ENCODE data around the gene MEAK7. TPM values are rescaled to one million over a fixed set of nuclear protein-coding genes. Genes with fewer than 3 reads are reported as not detected.
"Not testable (repeated sequence)": the region's sequence is repeated elsewhere in the genome, so short reads cannot be mapped to it uniquely, and the experiment has no call there.

Gene MEAK7
- total and polyA plus RNA-seq, 3 donors from 2014 or later, result 11.2 to 20.0 (median 14.3) TPM

- no peak for DNase-seq
- Histone ChIP-seq H3K4me1 (peaks cover 34% of the 10 kb centered on the region), H3K4me3 (no peak overlapping the region), H3K27ac (no peak overlapping the region), H3K9me3 (no peaks in the 10 kb centered on the region), H3K27me3 (no peaks in the 10 kb centered on the region), H3K36me3 (ENCODE audit: low read depth, missing control alignments) (no peaks in the 10 kb centered on the region)
- TF ChIP-seq, protein P1, sequence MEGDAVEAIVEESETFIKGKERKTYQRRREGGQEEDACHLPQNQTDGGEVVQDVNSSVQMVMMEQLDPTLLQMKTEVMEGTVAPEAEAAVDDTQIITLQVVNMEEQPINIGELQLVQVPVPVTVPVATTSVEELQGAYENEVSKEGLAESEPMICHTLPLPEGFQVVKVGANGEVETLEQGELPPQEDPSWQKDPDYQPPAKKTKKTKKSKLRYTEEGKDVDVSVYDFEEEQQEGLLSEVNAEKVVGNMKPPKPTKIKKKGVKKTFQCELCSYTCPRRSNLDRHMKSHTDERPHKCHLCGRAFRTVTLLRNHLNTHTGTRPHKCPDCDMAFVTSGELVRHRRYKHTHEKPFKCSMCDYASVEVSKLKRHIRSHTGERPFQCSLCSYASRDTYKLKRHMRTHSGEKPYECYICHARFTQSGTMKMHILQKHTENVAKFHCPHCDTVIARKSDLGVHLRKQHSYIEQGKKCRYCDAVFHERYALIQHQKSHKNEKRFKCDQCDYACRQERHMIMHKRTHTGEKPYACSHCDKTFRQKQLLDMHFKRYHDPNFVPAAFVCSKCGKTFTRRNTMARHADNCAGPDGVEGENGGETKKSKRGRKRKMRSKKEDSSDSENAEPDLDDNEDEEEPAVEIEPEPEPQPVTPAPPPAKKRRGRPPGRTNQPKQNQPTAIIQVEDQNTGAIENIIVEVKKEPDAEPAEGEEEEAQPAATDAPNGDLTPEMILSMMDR (IDR thresholded peaks at IDR 0.05), result no peak
- TF ChIP-seq POLR2A (IDR thresholded peaks at IDR 0.05), result no peak
- intact Hi-C loops (cut with DNase I; ENCODE audit: low total_unique reads), result no loop called here
- 95 to 100% methylated on average over 3 of the region's 3 CpGs for WGBS, 2 donors
Measured at GRCh38 chr16:84529607-84530006, 25.1 kb upstream of the MEAK7 start.

DNA sequence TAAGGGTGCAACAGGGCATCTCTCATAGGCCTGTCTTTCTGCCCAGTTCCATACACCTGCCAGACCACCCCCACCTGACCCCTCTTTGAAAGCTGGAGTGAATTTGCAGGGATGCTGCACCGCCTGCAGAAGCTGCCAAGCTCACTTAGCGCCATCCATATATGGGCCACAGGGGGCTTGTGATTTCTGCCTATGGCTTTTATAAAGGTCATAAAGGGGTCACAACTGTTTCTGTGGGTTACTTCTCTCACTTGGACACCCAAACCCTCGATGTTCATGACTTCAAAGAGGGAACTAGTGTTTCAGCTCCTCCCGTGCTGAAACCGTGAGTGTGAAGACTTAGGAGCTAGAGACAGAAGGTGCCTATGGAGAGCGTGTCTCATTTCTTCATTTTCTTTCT, 23.9 kb upstream of the MEAK7 start:
- no peak overlapping the region for H3K4me3 ChIP-seq
- H3K27me3 ChIP-seq, result no peaks in the 10 kb centered on the region
- no peaks in the 10 kb centered on the region for H3K9me3 ChIP-seq
- H3K27ac ChIP-seq, result no peak overlapping the region
- WGBS, 2 donors, result 86 to 87% methylated on average over 6 of the region's 6 CpGs
- H3K36me3 ChIP-seq (ENCODE audit: low read depth, missing control alignments), result no peaks in the 10 kb centered on the region
- DNase-seq, result no peak
- intact Hi-C loops (cut with DNase I; ENCODE audit: low total_unique reads), result no loop called here
- H3K4me1 ChIP-seq, result peaks cover 34% of the 10 kb centered on the region
- no peak for TF ChIP-seq POLR2A (IDR thresholded peaks at IDR 0.05)
- TF ChIP-seq, protein P1 (IDR thresholded peaks at IDR 0.05), result no peak

- H3K4me1 ChIP-seq, result peaks cover 30% of the 10 kb centered on the region
- H3K27me3 ChIP-seq, result no peaks in the 10 kb centered on the region
- no peak overlapping the region for H3K4me3 ChIP-seq
- DNase-seq, result peak; percentile 73
- no peak for TF ChIP-seq POLR2A (IDR thresholded peaks at IDR 0.05)
- TF ChIP-seq, protein P1 (IDR thresholded peaks at IDR 0.05), result no peak
- no peaks in the 10 kb centered on the region for H3K9me3 ChIP-seq
- intact Hi-C loops (cut with DNase I; ENCODE audit: low total_unique reads), result no loop called here
- no peaks in the 10 kb centered on the region for H3K36me3 ChIP-seq (ENCODE audit: low read depth, missing control alignments)
- peak overlapping the region in 1 of 2 donors; percentile 51 for H3K27ac ChIP-seq
- 52 to 53% methylated on average over 7 to 11 of the region's 11 CpGs for whole genome bisulfite sequencing, 2 donors
Measured at GRCh38 chr16:84527532-84528269, 23.2 kb upstream of the MEAK7 start.

DNA sequence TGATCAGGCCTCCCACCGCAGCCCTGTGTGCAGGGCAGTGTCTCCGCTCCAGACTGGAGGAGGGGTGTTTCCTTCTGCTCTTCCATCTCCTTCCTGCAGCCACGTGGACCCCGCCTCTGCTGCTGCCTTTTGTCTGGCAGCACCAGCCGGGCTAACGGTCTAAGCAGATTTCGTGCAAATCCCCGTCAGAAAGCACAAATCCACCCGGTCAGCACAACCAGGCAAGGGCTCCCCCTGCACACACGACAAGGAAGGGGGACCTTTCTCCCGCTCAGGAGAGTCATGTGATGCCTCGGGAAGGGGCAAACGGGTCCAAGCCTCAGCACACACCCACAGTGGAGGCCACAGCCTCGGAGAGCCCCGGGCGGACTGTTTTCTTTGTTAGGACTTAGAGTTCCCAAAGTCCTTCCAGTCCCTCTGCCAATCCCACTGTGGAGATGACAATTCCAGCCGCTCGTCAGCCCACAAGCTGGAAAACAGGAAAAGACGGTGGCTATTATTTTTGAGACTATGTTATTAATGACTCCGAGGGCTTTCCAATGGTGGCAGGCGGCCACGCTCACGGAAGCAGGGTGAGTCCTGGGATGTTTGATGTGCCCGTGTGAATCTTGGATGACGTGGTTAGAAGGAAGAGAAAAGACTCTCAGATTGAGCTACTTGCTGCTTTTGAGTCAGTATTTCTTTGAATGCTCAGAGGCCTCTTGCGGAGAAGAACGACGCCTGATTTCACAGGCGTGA, 22.5 kb upstream of the MEAK7 start:
- peak overlapping the region in 1 of 2 donors; percentile 51 for H3K27ac ChIP-seq
- WGBS, 2 donors, result 44 to 45% methylated on average over 21 to 29 of the region's 29 CpGs
- H3K36me3 ChIP-seq (ENCODE audit: low read depth, missing control alignments), result no peaks in the 10 kb centered on the region
- no peaks in the 10 kb centered on the region for H3K9me3 ChIP-seq
- DNase-seq, result peak; percentile 32
- H3K27me3 ChIP-seq, result no peaks in the 10 kb centered on the region
- peaks cover 23% of the 10 kb centered on the region for H3K4me1 ChIP-seq
- intact Hi-C loops (cut with DNase I; ENCODE audit: low total_unique reads), result no loop called here
- TF ChIP-seq, protein P1 (IDR thresholded peaks at IDR 0.05), result no peak
- TF ChIP-seq POLR2A (IDR thresholded peaks at IDR 0.05), result no peak
- no peak overlapping the region for H3K4me3 ChIP-seq

GRCh38 chr16:84524941-84525581, 20.6 kb upstream of the MEAK7 start:
- DNase-seq; intact Hi-C loops (cut with DNase I; ENCODE audit: low total_unique reads): not testable (repeated sequence)
- WGBS, 2 donors, result 81 to 90% methylated on average over 21 of the region's 21 CpGs

More at GRCh38 chr16:84524941-84525581, 20.6 kb upstream of the MEAK7 start:
- H3K4me3 ChIP-seq; H3K36me3 ChIP-seq (ENCODE audit: low read depth, missing control alignments); H3K27me3 ChIP-seq; H3K27ac ChIP-seq; H3K9me3 ChIP-seq: not testable (repeated sequence)
- H3K4me1 ChIP-seq, result peaks cover 19% of the 10 kb centered on the region

Data from testis (tissue), 3 donors.